ENCODE data around the gene RILPL1.

DNA sequence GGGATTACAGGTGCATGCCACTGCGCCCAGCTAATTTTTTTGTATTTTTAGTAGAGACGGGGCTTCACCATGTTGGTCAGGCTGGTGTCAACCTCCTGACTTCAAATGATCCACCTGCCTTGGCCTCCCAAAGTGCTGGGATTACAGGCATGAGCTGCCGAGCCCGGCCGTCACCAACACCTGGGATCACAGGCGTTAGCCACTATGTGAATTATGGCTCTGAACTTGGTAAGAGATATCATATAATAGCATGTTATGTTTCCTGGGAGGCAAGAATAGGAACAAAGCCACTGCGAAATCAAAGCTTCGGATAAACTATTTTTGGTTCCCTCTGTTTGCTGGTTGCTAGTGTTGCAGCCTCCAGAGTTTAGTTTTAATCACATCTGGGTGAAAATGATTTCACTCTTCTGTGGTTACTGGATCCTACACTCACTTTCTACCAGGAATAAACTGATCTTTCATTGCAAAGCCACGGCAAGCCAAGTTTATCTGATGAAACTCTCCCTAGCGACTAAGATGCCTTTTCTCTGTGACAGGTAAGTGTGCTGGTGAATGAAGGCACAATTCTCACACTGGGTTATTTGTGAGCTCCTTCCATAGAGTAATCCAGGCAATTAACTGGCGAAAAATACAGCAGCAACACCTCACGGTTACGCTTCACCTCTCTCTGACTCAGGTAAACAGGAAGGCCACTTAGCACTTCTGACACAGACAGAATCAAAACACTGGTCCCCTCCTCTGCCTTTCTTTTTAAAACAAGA lies 58.9 kb downstream of the RILPL1 start:
- TF ChIP-seq NFE2 (IDR thresholded peaks at IDR 0.05; ENCODE audit: low read depth) = no peak
- no peak for TF ChIP-seq POLR2A (conservative IDR thresholded peaks at IDR 0.05)
- TF ChIP-seq CBX5 (IDR thresholded peaks at IDR 0.05; ENCODE audit: borderline replicate concordance, low read depth) = no peak
- no peak for TF ChIP-seq KDM1A (IDR thresholded peaks at IDR 0.05)
- TF ChIP-seq, protein P1, sequence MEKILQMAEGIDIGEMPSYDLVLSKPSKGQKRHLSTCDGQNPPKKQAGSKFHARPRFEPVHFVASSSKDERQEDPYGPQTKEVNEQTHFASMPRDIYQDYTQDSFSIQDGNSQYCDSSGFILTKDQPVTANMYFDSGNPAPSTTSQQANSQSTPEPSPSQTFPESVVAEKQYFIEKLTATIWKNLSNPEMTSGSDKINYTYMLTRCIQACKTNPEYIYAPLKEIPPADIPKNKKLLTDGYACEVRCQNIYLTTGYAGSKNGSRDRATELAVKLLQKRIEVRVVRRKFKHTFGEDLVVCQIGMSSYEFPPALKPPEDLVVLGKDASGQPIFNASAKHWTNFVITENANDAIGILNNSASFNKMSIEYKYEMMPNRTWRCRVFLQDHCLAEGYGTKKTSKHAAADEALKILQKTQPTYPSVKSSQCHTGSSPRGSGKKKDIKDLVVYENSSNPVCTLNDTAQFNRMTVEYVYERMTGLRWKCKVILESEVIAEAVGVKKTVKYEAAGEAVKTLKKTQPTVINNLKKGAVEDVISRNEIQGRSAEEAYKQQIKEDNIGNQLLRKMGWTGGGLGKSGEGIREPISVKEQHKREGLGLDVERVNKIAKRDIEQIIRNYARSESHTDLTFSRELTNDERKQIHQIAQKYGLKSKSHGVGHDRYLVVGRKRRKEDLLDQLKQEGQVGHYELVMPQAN (IDR thresholded peaks at IDR 0.05; ENCODE audit: borderline replicate concordance) = no peak
- TF ChIP-seq SIN3A (IDR thresholded peaks at IDR 0.05; ENCODE audit: borderline replicate concordance in 2 of 2, control insufficient read depth in 1 of 2, low read depth in 2 of 2, low read length in 2 of 2) = no peak
- no peak for TF ChIP-seq MXI1 (IDR thresholded peaks at IDR 0.05; ENCODE audit: low read depth, low read length)
- no peak for TF ChIP-seq ZNF41 (CRISPR knock-in tag; conservative IDR thresholded peaks at IDR 0.05)
- TF ChIP-seq, protein P2, sequence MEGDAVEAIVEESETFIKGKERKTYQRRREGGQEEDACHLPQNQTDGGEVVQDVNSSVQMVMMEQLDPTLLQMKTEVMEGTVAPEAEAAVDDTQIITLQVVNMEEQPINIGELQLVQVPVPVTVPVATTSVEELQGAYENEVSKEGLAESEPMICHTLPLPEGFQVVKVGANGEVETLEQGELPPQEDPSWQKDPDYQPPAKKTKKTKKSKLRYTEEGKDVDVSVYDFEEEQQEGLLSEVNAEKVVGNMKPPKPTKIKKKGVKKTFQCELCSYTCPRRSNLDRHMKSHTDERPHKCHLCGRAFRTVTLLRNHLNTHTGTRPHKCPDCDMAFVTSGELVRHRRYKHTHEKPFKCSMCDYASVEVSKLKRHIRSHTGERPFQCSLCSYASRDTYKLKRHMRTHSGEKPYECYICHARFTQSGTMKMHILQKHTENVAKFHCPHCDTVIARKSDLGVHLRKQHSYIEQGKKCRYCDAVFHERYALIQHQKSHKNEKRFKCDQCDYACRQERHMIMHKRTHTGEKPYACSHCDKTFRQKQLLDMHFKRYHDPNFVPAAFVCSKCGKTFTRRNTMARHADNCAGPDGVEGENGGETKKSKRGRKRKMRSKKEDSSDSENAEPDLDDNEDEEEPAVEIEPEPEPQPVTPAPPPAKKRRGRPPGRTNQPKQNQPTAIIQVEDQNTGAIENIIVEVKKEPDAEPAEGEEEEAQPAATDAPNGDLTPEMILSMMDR (IDR thresholded peaks at IDR 0.05 in 2 of 3, conservative IDR thresholded peaks at IDR 0.05 in 1 of 3; ENCODE audit: insufficient read depth in 2 of 3, low read depth in 1 of 3, low read length in 3 of 3) = no peak
- TF ChIP-seq, protein P3, sequence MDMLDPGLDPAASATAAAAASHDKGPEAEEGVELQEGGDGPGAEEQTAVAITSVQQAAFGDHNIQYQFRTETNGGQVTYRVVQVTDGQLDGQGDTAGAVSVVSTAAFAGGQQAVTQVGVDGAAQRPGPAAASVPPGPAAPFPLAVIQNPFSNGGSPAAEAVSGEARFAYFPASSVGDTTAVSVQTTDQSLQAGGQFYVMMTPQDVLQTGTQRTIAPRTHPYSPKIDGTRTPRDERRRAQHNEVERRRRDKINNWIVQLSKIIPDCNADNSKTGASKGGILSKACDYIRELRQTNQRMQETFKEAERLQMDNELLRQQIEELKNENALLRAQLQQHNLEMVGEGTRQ (CRISPR knock-in tag; IDR thresholded peaks at IDR 0.05) = no peak
- TF ChIP-seq RAD51 (IDR thresholded peaks at IDR 0.05; ENCODE audit: borderline replicate concordance, low read depth) = no peak
- TF ChIP-seq, protein P4, sequence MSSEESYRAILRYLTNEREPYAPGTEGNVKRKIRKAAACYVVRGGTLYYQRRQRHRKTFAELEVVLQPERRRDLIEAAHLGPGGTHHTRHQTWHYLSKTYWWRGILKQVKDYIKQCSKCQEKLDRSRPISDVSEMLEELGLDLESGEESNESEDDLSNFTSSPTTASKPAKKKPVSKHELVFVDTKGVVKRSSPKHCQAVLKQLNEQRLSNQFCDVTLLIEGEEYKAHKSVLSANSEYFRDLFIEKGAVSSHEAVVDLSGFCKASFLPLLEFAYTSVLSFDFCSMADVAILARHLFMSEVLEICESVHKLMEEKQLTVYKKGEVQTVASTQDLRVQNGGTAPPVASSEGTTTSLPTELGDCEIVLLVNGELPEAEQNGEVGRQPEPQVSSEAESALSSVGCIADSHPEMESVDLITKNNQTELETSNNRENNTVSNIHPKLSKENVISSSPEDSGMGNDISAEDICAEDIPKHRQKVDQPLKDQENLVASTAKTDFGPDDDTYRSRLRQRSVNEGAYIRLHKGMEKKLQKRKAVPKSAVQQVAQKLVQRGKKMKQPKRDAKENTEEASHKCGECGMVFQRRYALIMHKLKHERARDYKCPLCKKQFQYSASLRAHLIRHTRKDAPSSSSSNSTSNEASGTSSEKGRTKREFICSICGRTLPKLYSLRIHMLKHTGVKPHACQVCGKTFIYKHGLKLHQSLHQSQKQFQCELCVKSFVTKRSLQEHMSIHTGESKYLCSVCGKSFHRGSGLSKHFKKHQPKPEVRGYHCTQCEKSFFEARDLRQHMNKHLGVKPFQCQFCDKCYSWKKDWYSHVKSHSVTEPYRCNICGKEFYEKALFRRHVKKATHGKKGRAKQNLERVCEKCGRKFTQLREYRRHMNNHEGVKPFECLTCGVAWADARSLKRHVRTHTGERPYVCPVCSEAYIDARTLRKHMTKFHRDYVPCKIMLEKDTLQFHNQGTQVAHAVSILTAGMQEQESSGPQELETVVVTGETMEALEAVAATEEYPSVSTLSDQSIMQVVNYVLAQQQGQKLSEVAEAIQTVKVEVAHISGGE (CRISPR knock-in tag; IDR thresholded peaks at IDR 0.05) = no peak

Measured in K562 (cell line).